GM10248 (cell line): ENCODE data around the gene WNK3.
A peak's percentile ranks its signal among the peaks of the same experiment; 100 is the strongest.
"Not testable (repeated sequence)": the region's sequence is repeated elsewhere in the genome, so short reads cannot be mapped to it uniquely, and the experiment has no call there.

Source experiments
- CTCF ChIA-PET: fragments of 300-600 bp; sonication (Branson Sonifier 250); formaldehyde crosslinking; extraction: SDS; loops from one replicate; lab custom pipeline; 2021; ENCODE audit warnings: antibody characterized with exemption; lab: Yijun Ruan, JAX
- POLR2A ChIA-PET: fragments of 350-650 bp; sonication (Branson Sonifier 250); formaldehyde crosslinking; extraction: SDS; loops from one replicate; lab custom pipeline; 2020; ENCODE audit warnings: antibody characterized with exemption; lab: Yijun Ruan, JAX
- DNase-seq: peaks from one replicate; pipeline ENCODE4 v3.0.0; 2012; ENCODE audit errors: extremely low spot score
- TF ChIP-seq, protein P1 (sequence below): IDR thresholded peaks from 2 replicates; pipeline ENCODE4 v1.5.1; 2012; ENCODE audit warnings: mild to moderate bottlenecking, low read depth; ENCODE audit errors: extremely low read depth, missing control alignments, control extremely low read depth

Gene WNK3

DNA sequence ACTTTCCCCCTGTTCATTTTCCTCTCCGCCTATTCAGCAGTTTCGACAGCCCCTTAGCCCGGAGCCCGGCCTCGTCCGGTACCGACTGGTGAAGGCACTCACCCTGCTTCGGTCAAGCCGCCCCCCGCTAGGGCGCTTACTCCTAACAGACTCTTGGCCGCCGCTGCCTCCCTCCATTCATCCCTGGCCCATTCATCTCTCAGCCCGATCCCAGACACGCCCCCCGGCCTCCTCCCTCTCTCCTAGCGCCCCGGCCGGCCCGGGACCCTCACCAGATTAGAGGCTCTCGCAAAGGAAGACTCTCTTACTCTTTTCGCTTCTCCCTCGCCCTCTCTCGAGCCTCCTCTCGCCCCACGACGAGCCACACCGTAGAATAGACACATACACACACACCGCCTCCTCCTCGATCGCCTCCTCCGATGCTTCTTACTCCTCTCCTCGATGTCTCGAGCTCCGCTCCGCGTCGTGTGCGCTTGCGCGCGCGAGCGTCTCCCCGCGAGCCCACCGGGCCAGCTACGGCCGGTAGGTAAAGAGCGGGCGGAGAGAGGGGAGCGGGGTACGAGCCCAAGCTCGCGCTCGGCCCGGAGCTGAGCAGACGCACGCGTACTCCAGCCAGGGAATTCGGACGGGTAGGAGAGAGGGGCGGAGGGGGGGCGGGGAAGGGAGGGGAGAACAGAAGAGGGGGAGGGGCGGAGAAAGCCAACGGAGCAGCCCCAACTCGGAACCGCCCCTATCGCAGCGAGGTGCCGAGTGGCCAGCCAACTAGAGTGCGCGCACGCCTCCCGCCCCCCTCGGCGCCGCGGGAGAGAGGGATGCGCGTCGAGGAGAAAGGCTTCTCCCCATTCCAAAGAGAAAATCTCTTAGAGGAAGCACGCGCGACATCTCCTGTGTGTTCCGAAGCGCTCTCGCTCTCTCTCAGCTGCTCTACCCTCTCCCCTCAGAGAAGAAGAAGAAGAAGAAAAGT is at the start of gene WNK3:
Gene WNK3, minus strand, starts transcription at position 633 of the 964 bp plus-strand sequence.
- ChIA-PET CTCF (interaction anchor here (1.2 kb wide), 1 partner anchor 10 kb away, joined by 3 read pairs; no protein-coding TSS in a partner anchor), POLR2A (no interaction called here)
- TF ChIP-seq, protein P1, sequence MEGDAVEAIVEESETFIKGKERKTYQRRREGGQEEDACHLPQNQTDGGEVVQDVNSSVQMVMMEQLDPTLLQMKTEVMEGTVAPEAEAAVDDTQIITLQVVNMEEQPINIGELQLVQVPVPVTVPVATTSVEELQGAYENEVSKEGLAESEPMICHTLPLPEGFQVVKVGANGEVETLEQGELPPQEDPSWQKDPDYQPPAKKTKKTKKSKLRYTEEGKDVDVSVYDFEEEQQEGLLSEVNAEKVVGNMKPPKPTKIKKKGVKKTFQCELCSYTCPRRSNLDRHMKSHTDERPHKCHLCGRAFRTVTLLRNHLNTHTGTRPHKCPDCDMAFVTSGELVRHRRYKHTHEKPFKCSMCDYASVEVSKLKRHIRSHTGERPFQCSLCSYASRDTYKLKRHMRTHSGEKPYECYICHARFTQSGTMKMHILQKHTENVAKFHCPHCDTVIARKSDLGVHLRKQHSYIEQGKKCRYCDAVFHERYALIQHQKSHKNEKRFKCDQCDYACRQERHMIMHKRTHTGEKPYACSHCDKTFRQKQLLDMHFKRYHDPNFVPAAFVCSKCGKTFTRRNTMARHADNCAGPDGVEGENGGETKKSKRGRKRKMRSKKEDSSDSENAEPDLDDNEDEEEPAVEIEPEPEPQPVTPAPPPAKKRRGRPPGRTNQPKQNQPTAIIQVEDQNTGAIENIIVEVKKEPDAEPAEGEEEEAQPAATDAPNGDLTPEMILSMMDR = no peak
- DNase-seq = peak; percentile 32

DNA sequence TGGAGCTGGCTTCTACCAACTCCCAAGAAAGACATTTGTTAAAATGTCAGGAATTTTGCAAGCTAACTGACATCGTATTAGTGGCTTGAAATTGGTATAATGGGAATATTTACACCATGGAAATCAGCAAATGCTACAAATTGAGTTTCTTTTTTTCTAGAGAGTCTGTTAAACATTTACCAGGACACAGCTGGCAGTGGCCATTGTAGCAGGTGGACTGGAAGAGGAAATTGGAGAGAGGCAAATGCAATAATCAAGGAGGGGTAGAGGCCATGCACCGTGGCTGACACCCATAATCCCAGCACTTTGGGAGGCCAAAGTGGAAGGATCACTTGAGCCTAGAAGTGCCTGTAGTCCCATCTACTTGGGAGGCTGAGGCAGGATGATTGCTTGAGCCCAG is 49.4 kb upstream of the WNK3 start:
- DNase-seq = no peak
- CTCF ChIA-PET = no interaction called here
- POLR2A ChIA-PET = no interaction called here
- TF ChIP-seq, protein P1 = no peak

DNA sequence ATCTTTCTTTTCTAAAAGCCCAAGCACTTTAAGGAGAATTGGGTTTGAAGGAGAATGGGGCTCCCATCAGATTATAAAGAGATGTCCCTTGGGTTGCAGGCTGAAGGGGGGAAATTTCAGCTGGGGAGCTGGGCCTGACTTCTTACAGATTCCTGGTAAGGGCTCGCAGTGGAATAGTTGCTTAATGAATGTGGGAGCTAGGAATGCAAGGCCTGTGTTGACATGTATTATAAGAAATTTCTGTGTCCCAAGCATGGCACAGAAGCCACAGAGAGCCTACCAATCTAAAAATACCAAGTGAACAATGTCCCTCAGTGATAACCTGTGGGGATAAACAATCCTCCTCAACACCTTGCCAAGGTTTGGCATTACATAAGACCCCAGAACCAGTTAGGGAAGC is 39.3 kb upstream of the WNK3 start:
- TF ChIP-seq, protein P1 = no peak
- no peak for DNase-seq
- CTCF ChIA-PET = no interaction called here
- POLR2A ChIA-PET = no interaction called here

DNA sequence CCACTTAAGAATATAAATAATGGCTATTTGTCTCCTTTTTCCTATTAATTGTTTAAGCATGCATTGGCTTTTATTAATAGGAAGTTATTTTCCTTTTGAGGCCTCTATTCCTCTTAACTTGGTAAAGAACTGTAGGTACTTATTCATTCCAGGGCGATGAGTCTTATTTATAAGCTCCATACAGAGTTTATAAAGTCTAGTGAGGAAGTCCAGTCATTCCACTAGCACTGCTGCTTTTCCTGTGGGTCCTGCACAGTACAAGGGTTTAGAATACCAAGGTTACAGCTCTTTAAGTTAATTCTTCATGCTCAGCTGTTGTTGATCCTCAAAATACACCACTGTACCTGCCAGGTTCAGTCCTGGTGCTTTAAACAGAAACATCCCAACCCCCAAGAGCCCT is 28.5 kb upstream of the WNK3 start:
- ChIA-PET POLR2A (no interaction called here), CTCF (no interaction called here)
- TF ChIP-seq, protein P1 = no peak
- no peak for DNase-seq

DNA sequence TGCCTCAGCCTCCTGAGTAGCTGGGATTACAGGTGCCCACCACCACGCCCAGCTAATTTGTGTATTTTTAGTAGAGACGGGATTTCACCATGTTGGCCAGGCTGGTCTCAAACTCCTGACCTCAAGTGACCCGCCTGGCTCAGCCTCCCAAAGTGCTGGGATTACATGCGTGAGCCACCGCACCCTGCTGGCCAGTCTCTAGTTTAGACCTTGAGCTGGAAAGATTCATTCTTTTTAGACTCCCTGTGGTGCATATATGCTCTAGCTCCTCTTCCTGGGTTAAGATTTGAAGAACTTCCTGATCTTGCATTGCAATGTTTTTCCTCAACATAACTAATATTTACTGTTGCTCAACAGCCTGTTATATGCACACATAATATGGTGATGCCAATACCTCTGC is 26.8 kb upstream of the WNK3 start:
- DNase-seq, CTCF ChIA-PET, POLR2A ChIA-PET: not testable (repeated sequence)

DNA sequence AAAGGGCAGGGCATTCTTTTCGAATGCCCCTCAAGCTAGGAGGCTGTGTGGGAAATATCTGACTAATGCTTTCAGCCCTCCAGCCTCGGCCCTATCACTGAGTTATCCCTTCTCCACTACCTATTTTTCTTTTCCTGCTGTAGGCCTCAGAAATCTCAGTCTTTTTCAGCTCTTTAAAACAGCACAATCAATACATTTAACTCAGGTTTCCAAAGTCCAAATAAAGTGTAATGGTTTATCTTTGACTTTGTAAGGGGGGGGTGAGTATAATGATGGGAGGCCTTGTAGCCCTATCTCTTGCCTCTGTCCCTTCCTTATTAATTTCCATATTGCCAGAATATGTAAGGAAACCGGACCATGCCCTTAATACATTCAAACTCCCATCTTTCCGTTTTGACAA is 1.6 kb upstream of the WNK3 start:
- CTCF ChIA-PET = no interaction called here
- no peak for DNase-seq
- POLR2A ChIA-PET = no interaction called here
- TF ChIP-seq, protein P1 = no peak
